Lower leg skin (tissue), 4 donors: ENCODE results near the gene SIGLEC1. TPM values are rescaled to one million over a fixed set of nuclear protein-coding genes. Genes with fewer than 3 reads are reported as not detected.

Experiments used
- DNase-seq, 2 donors: peaks; one replicate each; pipeline ENCODE4 v3.0.0-alpha.2; 2019; ENCODE audit warnings: low spot score in 2 of 2
- H3K4me3 ChIP-seq: fragments of 200-600 bp; sonication (generic); 2 replicates; pipeline ENCODE4 v1.5.1; 2017; ENCODE audit warnings: mild to moderate bottlenecking, low read depth; ENCODE audit not compliant: poor library complexity, severe bottlenecking
- POLR2A ChIP-seq, 2 donors: fragments of 450-650 bp; IDR thresholded peaks; one replicate each; pipeline ENCODE4 v1.6.1; 2016 to 2017; ENCODE audit warnings: antibody characterized with exemption in 2 of 2, mild to moderate bottlenecking in 1 of 2, moderate library complexity in 1 of 2
- WGBS, 2 donors: methylation state at CpG; one replicate each; pipeline ENCODE4 v1.1.5; 2018; 5-methylcytosine and 5-hydroxymethylcytosine counted together
- intact Hi-C: fragments of 100-400 bp; cut with DNase I; formaldehyde crosslinking; loops from one replicate; pipeline ENCODE4 v1.15.0; 2023; ENCODE audit warnings: low total_unique reads
- total RNA-seq, 4 donors: library from RNA; depleted of rRNA; stranded (reverse); fragments of >200 nt; gene quantifications; one replicate each; pipeline ENCODE4 v1.1.0, GENCODE V29; 2016
- TF ChIP-seq, protein P1 (sequence below), 3 donors: fragments of 450-650 bp; IDR thresholded peaks; one replicate each; pipeline ENCODE4 v1.5.1; 2016; ENCODE audit warnings: antibody characterized with exemption in 3 of 3, mild to moderate bottlenecking in 3 of 3, moderate library complexity in 2 of 3

The SIGLEC1 gene
- total RNA-seq, 4 donors from 2014 or later = 0.42 to 2.9 (median 1.0) TPM

DNA sequence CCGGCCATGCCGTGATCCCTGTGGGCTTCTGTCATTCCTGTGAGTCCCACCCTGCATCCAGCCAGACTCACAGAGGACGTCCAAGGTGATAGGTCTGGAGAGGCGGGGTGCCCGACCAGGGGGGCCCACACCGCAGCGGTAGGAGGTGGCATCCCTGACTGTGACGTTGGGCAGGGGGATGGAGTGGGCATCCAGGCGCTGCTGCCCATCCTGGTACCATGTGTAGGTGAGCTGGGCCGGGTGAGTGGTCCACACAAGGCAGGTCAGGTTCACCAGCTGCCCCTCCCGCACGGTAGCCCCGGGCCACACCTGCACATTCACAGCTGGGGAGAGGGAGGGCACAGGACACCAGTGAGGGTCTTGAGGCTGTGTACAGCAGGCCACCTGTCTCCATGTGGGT, 19.0 kb downstream of the SIGLEC1 start:
- H3K4me3 ChIP-seq = no peak overlapping the region
- intact Hi-C loops = no loop called here
- no peak for DNase-seq
- WGBS, 2 donors = 84 to 91% methylated on average over 13 of the region's 13 CpGs
- TF ChIP-seq POLR2A (IDR thresholded peaks at IDR 0.05) = no peak
- TF ChIP-seq, protein P1, sequence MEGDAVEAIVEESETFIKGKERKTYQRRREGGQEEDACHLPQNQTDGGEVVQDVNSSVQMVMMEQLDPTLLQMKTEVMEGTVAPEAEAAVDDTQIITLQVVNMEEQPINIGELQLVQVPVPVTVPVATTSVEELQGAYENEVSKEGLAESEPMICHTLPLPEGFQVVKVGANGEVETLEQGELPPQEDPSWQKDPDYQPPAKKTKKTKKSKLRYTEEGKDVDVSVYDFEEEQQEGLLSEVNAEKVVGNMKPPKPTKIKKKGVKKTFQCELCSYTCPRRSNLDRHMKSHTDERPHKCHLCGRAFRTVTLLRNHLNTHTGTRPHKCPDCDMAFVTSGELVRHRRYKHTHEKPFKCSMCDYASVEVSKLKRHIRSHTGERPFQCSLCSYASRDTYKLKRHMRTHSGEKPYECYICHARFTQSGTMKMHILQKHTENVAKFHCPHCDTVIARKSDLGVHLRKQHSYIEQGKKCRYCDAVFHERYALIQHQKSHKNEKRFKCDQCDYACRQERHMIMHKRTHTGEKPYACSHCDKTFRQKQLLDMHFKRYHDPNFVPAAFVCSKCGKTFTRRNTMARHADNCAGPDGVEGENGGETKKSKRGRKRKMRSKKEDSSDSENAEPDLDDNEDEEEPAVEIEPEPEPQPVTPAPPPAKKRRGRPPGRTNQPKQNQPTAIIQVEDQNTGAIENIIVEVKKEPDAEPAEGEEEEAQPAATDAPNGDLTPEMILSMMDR (IDR thresholded peaks at IDR 0.05) = no peak

DNA sequence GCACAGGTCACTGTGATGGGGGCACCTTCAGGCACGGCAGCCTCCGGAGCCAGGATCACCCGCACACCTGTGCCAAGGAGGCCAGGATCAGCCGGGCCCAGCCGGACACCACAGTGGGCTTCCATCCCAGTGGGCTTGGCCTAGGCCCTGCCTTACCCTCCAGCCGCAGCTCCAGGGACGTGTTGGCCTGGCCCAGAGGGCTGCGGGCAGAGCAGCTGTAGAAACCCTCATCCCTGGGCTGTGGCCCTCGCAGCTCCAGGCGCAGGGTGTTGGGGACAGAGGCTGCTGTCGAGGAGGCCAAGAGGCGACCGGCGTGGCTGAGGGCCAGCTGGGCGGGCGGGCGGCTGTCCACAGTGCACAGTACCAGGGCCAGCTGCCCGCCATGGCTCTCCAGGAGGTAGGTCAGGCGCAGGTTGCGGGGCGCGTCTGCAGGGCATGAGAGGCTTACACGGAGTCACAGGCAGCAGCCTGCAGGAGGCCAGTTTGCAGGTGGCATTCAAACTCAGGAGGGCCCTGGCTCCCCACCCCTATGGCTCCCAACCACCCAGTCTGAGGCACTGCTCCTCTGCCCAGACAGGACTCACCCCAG, 19.6 kb downstream of the SIGLEC1 start:
- DNase-seq = no peak
- intact Hi-C loops = no loop called here
- no peak overlapping the region for H3K4me3 ChIP-seq
- TF ChIP-seq, protein P1 (IDR thresholded peaks at IDR 0.05) = no peak
- no peak for TF ChIP-seq POLR2A (IDR thresholded peaks at IDR 0.05)
- 86 to 93% methylated on average over 12 to 20 of the region's 23 CpGs for WGBS, 2 donors

DNA sequence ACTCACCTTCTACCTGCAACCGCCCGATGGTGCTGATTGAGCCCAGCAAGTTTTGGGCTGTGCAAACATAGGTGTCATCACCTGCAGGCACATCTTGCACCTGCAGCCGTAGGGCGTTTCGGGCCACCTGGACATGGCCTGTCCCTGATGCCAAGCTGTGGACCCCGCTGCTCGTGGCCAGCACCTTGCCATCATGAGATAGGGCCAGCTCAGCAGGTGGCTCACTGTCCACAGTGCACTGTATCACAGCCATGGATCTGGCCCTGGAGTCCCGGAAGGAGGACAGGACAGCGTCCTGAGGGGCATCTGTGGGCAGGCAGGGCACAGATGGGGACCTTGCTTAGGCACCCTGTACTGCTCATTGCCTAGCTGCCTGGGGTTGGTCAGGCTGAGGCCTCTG, 20.5 kb downstream of the SIGLEC1 start:
- intact Hi-C loops = no loop called here
- 88 to 97% methylated on average over 6 to 9 of the region's 9 CpGs for WGBS, 2 donors
- TF ChIP-seq, protein P1 (IDR thresholded peaks at IDR 0.05) = no peak
- TF ChIP-seq POLR2A (IDR thresholded peaks at IDR 0.05) = no peak
- no peak for DNase-seq
- no peak overlapping the region for H3K4me3 ChIP-seq

DNA sequence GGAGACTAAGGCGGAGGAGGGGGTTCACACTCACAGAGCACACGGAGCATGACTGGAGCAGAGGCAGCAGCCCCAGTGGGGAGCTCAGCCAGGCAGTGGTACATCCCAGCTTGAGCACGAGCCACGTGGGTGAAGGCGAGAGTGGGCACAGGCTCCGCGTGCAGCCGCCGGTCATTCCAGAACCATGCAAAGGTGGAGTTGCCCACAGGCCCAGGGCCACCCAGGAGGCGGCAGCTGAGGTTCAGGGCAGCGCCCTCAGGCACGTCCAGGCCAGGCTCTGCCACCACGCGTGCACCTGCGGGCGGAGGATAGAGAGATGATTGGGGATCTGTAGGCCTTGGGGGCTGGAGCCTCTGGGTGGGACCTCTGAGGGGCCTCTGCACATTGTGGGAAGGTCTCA, 21.1 kb downstream of the SIGLEC1 start:
- H3K4me3 ChIP-seq = no peak overlapping the region
- TF ChIP-seq POLR2A (IDR thresholded peaks at IDR 0.05) = no peak
- TF ChIP-seq, protein P1 (IDR thresholded peaks at IDR 0.05) = no peak
- intact Hi-C loops = no loop called here
- DNase-seq = no peak
- 89 to 90% methylated on average over 12 to 13 of the region's 16 CpGs for WGBS, 2 donors

DNA sequence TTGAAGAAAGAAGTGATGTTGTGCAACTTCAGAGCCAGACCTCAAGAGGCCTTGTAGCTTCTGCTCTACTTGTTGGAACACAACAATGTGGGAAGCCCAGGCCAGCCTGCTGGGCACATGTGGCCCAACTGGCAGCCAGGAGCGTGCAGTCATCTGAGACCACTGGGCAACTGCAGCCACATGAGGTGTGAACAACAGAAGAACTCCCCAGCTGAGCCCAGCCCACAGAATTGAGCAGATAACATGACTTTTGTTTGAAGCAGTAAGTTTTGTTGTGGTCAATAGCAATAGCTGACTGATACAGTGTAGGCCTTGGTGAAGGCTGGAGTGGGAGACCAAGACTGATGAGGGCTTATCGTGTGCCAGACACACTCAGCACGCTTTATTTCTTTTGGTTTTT, 22.0 kb downstream of the SIGLEC1 start:
- intact Hi-C loops = no loop called here

More for the DNA sequence above, 22.0 kb downstream of the SIGLEC1 start:
- WGBS, 2 donors = 92 to 99% methylated on average over 3 of the region's 3 CpGs
- no peak for DNase-seq
- no peak for TF ChIP-seq POLR2A (IDR thresholded peaks at IDR 0.05)
- TF ChIP-seq, protein P1 (IDR thresholded peaks at IDR 0.05) = no peak
- H3K4me3 ChIP-seq = no peak overlapping the region
